ENCODE results near the gene CDC25B. TPM values are rescaled to one million over a fixed set of nuclear protein-coding genes. Genes with fewer than 3 reads are reported as not detected.

Gene CDC25B
- total and polyA plus RNA-seq, 2 of the 13 experiments (the other 11 are each of a cell fraction or from before 2014, with no cell fraction given): 14.5 to 19.4 TPM

- TF ChIP-seq, protein P1, sequence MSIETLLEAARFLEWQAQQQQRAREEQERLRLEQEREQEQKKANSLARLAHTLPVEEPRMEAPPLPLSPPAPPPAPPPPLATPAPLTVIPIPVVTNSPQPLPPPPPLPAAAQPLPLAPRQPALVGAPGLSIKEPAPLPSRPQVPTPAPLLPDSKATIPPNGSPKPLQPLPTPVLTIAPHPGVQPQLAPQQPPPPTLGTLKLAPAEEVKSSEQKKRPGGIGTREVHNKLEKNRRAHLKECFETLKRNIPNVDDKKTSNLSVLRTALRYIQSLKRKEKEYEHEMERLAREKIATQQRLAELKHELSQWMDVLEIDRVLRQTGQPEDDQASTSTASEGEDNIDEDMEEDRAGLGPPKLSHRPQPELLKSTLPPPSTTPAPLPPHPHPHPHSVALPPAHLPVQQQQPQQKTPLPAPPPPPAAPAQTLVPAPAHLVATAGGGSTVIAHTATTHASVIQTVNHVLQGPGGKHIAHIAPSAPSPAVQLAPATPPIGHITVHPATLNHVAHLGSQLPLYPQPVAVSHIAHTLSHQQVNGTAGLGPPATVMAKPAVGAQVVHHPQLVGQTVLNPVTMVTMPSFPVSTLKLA (IDR thresholded peaks at IDR 0.05): no peak
- no peak for TF ChIP-seq HHEX (CRISPR knock-in tag; IDR thresholded peaks at IDR 0.05)
- peak; percentile 93 for TF ChIP-seq ZNF572 (CRISPR knock-in tag; IDR thresholded peaks at IDR 0.05)
- no peak for TF ChIP-seq MIER3 (CRISPR knock-in tag; IDR thresholded peaks at IDR 0.05; ENCODE audit: borderline replicate concordance)
- peak; percentile 76 for TF ChIP-seq THAP11 (CRISPR knock-in tag; IDR thresholded peaks at IDR 0.05)
- no peak for TF ChIP-seq MAFF (IDR thresholded peaks at IDR 0.05; ENCODE audit: low read depth, low read length)
- TF ChIP-seq GPN1 (CRISPR knock-in tag; IDR thresholded peaks at IDR 0.05; ENCODE audit: borderline replicate concordance): no peak
- no peak for TF ChIP-seq EHMT2 (IDR thresholded peaks at IDR 0.05; ENCODE audit: borderline replicate concordance, low read depth, low read length)
- peak; percentile 53 for TF ChIP-seq RBFOX2 (IDR thresholded peaks at IDR 0.05; ENCODE audit: low read depth, low read length)
- TF ChIP-seq ZNF737 (CRISPR knock-in tag; IDR thresholded peaks at IDR 0.05; ENCODE audit: borderline replicate concordance): no peak
- TF ChIP-seq DPF2 (CRISPR knock-in tag; IDR thresholded peaks at IDR 0.05; ENCODE audit: borderline replicate concordance, low read depth): no peak
- peak; percentile 61 for TF ChIP-seq ZFY (CRISPR knock-in tag; IDR thresholded peaks at IDR 0.05)
- no peak for TF ChIP-seq ZNF136 (CRISPR knock-in tag; IDR thresholded peaks at IDR 0.05; ENCODE audit: low read depth)
- TF ChIP-seq GRHL1 (CRISPR knock-in tag; conservative IDR thresholded peaks at IDR 0.05): no peak
- TF ChIP-seq SNAPC4 (CRISPR knock-in tag; IDR thresholded peaks at IDR 0.05): no peak
- TF ChIP-seq MLLT10 (CRISPR knock-in tag; IDR thresholded peaks at IDR 0.05): no peak
- TF ChIP-seq, protein P2, sequence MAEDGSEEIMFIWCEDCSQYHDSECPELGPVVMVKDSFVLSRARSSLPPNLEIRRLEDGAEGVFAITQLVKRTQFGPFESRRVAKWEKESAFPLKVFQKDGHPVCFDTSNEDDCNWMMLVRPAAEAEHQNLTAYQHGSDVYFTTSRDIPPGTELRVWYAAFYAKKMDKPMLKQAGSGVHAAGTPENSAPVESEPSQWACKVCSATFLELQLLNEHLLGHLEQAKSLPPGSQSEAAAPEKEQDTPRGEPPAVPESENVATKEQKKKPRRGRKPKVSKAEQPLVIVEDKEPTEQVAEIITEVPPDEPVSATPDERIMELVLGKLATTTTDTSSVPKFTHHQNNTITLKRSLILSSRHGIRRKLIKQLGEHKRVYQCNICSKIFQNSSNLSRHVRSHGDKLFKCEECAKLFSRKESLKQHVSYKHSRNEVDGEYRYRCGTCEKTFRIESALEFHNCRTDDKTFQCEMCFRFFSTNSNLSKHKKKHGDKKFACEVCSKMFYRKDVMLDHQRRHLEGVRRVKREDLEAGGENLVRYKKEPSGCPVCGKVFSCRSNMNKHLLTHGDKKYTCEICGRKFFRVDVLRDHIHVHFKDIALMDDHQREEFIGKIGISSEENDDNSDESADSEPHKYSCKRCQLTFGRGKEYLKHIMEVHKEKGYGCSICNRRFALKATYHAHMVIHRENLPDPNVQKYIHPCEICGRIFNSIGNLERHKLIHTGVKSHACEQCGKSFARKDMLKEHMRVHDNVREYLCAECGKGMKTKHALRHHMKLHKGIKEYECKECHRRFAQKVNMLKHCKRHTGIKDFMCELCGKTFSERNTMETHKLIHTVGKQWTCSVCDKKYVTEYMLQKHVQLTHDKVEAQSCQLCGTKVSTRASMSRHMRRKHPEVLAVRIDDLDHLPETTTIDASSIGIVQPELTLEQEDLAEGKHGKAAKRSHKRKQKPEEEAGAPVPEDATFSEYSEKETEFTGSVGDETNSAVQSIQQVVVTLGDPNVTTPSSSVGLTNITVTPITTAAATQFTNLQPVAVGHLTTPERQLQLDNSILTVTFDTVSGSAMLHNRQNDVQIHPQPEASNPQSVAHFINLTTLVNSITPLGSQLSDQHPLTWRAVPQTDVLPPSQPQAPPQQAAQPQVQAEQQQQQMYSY (CRISPR knock-in tag; IDR thresholded peaks at IDR 0.05): no peak
Observed at GRCh38 chr20:3749689-3750531, 46.2 kb upstream of the CDC25B start (continued).

All from HepG2 (cell line).